ENCODE measurements around the gene C17orf114.

The C17orf114 gene

GRCh38 chr17:4811471-4811870 lies 9.3 kb upstream of the C17orf114 start:
- no peak for DNase-seq (ENCODE audit: low spot score, unreplicated experiment)
- Mint-ChIP-seq H3K9me3 (ENCODE audit: low read depth) (no peaks in the 10 kb centered on the region), H3K36me3 (ENCODE audit: insufficient read depth) (peaks cover 12% of the 10 kb centered on the region), H3K4me1 (ENCODE audit: low read depth) (peaks cover 6% of the 10 kb centered on the region), H3K4me3 (ENCODE audit: low read depth) (no peak overlapping the region), H3K27me3 (no peaks in the 10 kb centered on the region), H3K27ac (no peak overlapping the region)
- no peak for TF ChIP-seq CTCF (IDR thresholded peaks at IDR 0.05; ENCODE audit: unreplicated experiment)

- no peak for TF ChIP-seq CTCF (IDR thresholded peaks at IDR 0.05; ENCODE audit: unreplicated experiment)
- H3K27ac Mint-ChIP-seq: no peak overlapping the region
- H3K4me3 Mint-ChIP-seq (ENCODE audit: low read depth): no peak overlapping the region
- no peak for DNase-seq (ENCODE audit: low spot score, unreplicated experiment)
- peaks cover 9% of the 10 kb centered on the region for H3K36me3 Mint-ChIP-seq (ENCODE audit: insufficient read depth)
- no peaks in the 10 kb centered on the region for H3K9me3 Mint-ChIP-seq (ENCODE audit: low read depth)
- peaks cover 11% of the 10 kb centered on the region for H3K4me1 Mint-ChIP-seq (ENCODE audit: low read depth)
- no peaks in the 10 kb centered on the region for H3K27me3 Mint-ChIP-seq
These were observed 8.7 kb upstream of the C17orf114 start for GRCh38 chr17:4810696-4811290.

GRCh38 chr17:4808378-4808767 lies 6.2 kb upstream of the C17orf114 start:
- H3K27ac Mint-ChIP-seq: peak overlapping the region; percentile 33
- H3K4me1 Mint-ChIP-seq (ENCODE audit: low read depth): peaks cover 11% of the 10 kb centered on the region
- no peaks in the 10 kb centered on the region for H3K9me3 Mint-ChIP-seq (ENCODE audit: low read depth)
- H3K4me3 Mint-ChIP-seq (ENCODE audit: low read depth): peak overlapping the region; percentile 85
- no peak for TF ChIP-seq CTCF (IDR thresholded peaks at IDR 0.05; ENCODE audit: unreplicated experiment)
- no peaks in the 10 kb centered on the region for H3K27me3 Mint-ChIP-seq
- peaks cover 6% of the 10 kb centered on the region for H3K36me3 Mint-ChIP-seq (ENCODE audit: insufficient read depth)
- no peak for DNase-seq (ENCODE audit: low spot score, unreplicated experiment)

GRCh38 chr17:4807605-4808377 lies 5.7 kb upstream of the C17orf114 start:
- TF ChIP-seq CTCF (IDR thresholded peaks at IDR 0.05; ENCODE audit: unreplicated experiment): no peak
- Mint-ChIP-seq H3K27me3 (no peaks in the 10 kb centered on the region), H3K27ac (peak overlapping the region; percentile 83), H3K36me3 (ENCODE audit: insufficient read depth) (peaks cover 6% of the 10 kb centered on the region), H3K9me3 (ENCODE audit: low read depth) (no peaks in the 10 kb centered on the region), H3K4me1 (ENCODE audit: low read depth) (peaks cover 11% of the 10 kb centered on the region), H3K4me3 (ENCODE audit: low read depth) (peak overlapping the region; percentile 85)
- DNase-seq (ENCODE audit: low spot score, unreplicated experiment): no peak

GRCh38 chr17:4806777-4807604 lies 4.9 kb upstream of the C17orf114 start, which contains the start of gene PLD2:
TSS of gene PLD2 (plus strand) at chr17:4807152. CDS start at chr17:4807773, 621 bp downstream.
- Mint-ChIP-seq H3K4me1 (ENCODE audit: low read depth) (peaks cover 11% of the 10 kb centered on the region), H3K27ac (peak within 1 kb of the TSS; percentile 83), H3K36me3 (ENCODE audit: insufficient read depth) (peaks cover 6% of the 10 kb centered on the region), H3K9me3 (ENCODE audit: low read depth) (no peaks in the 10 kb centered on the region), H3K4me3 (ENCODE audit: low read depth) (peak within 1 kb of the TSS; percentile 85), H3K27me3 (no peaks in the 10 kb centered on the region)
- peak; percentile 82 for DNase-seq (ENCODE audit: low spot score, unreplicated experiment)
- TF ChIP-seq CTCF (IDR thresholded peaks at IDR 0.05; ENCODE audit: unreplicated experiment): no peak

All from progenitor cell of endocrine pancreas (in vitro differentiated cells).